ENCODE measurements around the gene KRT76.

Gene KRT76

GRCh38 chr12:52771505-52771904 is 5.6 kb downstream of the KRT76 start:
- Histone ChIP-seq H3K27me3 (replicated peaks; ENCODE audit: control insufficient read depth, insufficient read depth, low read length) (no peaks in the 10 kb centered on the region; the same call in none of the 2 replicates), H3K36me3 (ENCODE audit: control insufficient read depth, insufficient read depth, low read length) (no peaks in the 10 kb centered on the region), H3K4me3 (replicated peaks; ENCODE audit: low read depth, low read length) (no peak overlapping the region)
- TF ChIP-seq CTCF (IDR thresholded peaks at IDR 0.05; ENCODE audit: insufficient read depth, low read length, poor library complexity, severe bottlenecking): no peak
- DNase-seq (ENCODE audit: extremely low read depth, insufficient read length): no peak

- DNase-seq (ENCODE audit: extremely low read depth, insufficient read length): no peak
- TF ChIP-seq CTCF (IDR thresholded peaks at IDR 0.05; ENCODE audit: insufficient read depth, low read length, poor library complexity, severe bottlenecking): no peak
- Histone ChIP-seq H3K27me3 (replicated peaks; ENCODE audit: control insufficient read depth, insufficient read depth, low read length) (no peaks in the 10 kb centered on the region; the same call in none of the 2 replicates), H3K36me3 (ENCODE audit: control insufficient read depth, insufficient read depth, low read length) (no peaks in the 10 kb centered on the region), H3K4me3 (replicated peaks; ENCODE audit: low read depth, low read length) (no peak overlapping the region)
Observed at GRCh38 chr12:52771088-52771487, 6.1 kb downstream of the KRT76 start.

- H3K27me3 ChIP-seq (replicated peaks; ENCODE audit: control insufficient read depth, insufficient read depth, low read length): no peaks in the 10 kb centered on the region; the same call in none of the 2 replicates
- DNase-seq (ENCODE audit: extremely low read depth, insufficient read length): no peak
- no peak overlapping the region for H3K4me3 ChIP-seq (replicated peaks; ENCODE audit: low read depth, low read length)
- H3K36me3 ChIP-seq (ENCODE audit: control insufficient read depth, insufficient read depth, low read length): no peaks in the 10 kb centered on the region
- TF ChIP-seq CTCF (IDR thresholded peaks at IDR 0.05; ENCODE audit: insufficient read depth, low read length, poor library complexity, severe bottlenecking): no peak
Observed at GRCh38 chr12:52769946-52770345, 7.2 kb downstream of the KRT76 start.

GRCh38 chr12:52769354-52769753 is 7.8 kb downstream of the KRT76 start:
- H3K27me3 ChIP-seq (replicated peaks; ENCODE audit: control insufficient read depth, insufficient read depth, low read length): no peaks in the 10 kb centered on the region; the same call in none of the 2 replicates
- H3K4me3 ChIP-seq (replicated peaks; ENCODE audit: low read depth, low read length): no peak overlapping the region
- DNase-seq (ENCODE audit: extremely low read depth, insufficient read length): no peak
- TF ChIP-seq CTCF (IDR thresholded peaks at IDR 0.05; ENCODE audit: insufficient read depth, low read length, poor library complexity, severe bottlenecking): no peak
- no peaks in the 10 kb centered on the region for H3K36me3 ChIP-seq (ENCODE audit: control insufficient read depth, insufficient read depth, low read length)

- H3K36me3 ChIP-seq (ENCODE audit: control insufficient read depth, insufficient read depth, low read length): no peaks in the 10 kb centered on the region
- H3K27me3 ChIP-seq (replicated peaks; ENCODE audit: control insufficient read depth, insufficient read depth, low read length): no peaks in the 10 kb centered on the region; the same call in none of the 2 replicates
- no peak for TF ChIP-seq CTCF (IDR thresholded peaks at IDR 0.05; ENCODE audit: insufficient read depth, low read length, poor library complexity, severe bottlenecking)
- no peak for DNase-seq (ENCODE audit: extremely low read depth, insufficient read length)
- no peak overlapping the region for H3K4me3 ChIP-seq (replicated peaks; ENCODE audit: low read depth, low read length)
Observed at GRCh38 chr12:52768479-52769200, 8.5 kb downstream of the KRT76 start.
